Neural progenitor cell (in vitro differentiated cells): ENCODE data around the gene UFC1.

ENCODE experiments used
- EZH2 ChIP-seq: fragments of 200-600 bp; sonication (generic); IDR thresholded peaks from 2 replicates; pipeline ENCODE4 v1.6.1; 2017; ENCODE audit warnings: antibody characterized with exemption, mild to moderate bottlenecking, moderate library complexity
- EZH2phosphoT487 ChIP-seq: fragments of 200-600 bp; sonication (generic); IDR thresholded peaks from 2 replicates; pipeline ENCODE4 v1.6.1; 2017; ENCODE audit warnings: antibody characterized with exemption
- TF ChIP-seq, protein P1 (sequence below): fragments of 200-600 bp; sonication (generic); IDR thresholded peaks from 2 replicates; pipeline ENCODE4 v1.5.1; 2017; ENCODE audit warnings: antibody characterized with exemption, mild to moderate bottlenecking

DNA sequence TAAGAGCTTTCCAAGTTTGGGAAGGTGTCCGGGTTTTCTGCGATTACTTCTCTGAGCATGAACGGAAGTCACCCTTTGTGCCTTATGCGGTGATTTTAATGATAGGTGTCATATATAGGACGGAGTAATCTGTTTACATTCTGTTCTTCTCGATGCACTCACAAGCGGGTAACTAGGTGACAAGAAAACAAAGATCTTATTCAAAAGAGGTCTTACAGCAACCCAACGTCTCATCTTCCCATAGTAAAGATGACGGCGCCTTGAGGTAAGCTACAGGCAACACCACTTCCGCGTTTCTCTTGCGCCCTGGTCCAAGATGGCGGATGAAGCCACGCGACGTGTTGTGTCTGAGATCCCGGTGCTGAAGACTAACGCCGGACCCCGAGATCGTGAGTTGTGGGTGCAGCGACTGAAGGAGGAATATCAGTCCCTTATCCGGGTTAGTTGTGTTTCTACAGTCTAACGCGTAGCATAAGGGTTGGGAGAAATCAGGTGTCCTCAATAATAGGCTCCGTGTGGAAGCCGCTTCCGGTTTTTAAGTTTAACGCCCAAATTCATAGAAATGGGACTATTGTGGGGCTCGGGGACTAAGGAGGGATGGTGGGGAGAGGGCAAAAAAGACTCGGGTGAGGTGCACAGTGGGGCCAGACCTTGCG is at the start of gene UFC1:
- TF ChIP-seq, protein P1, sequence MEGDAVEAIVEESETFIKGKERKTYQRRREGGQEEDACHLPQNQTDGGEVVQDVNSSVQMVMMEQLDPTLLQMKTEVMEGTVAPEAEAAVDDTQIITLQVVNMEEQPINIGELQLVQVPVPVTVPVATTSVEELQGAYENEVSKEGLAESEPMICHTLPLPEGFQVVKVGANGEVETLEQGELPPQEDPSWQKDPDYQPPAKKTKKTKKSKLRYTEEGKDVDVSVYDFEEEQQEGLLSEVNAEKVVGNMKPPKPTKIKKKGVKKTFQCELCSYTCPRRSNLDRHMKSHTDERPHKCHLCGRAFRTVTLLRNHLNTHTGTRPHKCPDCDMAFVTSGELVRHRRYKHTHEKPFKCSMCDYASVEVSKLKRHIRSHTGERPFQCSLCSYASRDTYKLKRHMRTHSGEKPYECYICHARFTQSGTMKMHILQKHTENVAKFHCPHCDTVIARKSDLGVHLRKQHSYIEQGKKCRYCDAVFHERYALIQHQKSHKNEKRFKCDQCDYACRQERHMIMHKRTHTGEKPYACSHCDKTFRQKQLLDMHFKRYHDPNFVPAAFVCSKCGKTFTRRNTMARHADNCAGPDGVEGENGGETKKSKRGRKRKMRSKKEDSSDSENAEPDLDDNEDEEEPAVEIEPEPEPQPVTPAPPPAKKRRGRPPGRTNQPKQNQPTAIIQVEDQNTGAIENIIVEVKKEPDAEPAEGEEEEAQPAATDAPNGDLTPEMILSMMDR: no peak
- TF ChIP-seq EZH2: no peak
- no peak for TF ChIP-seq EZH2phosphoT487
